Esophagus muscularis mucosa (tissue), 4 donors: ENCODE results near the gene TFIP11. TPM values are rescaled to one million over a fixed set of nuclear protein-coding genes. Genes with fewer than 3 reads are reported as not detected.

Experiments used
- DNase-seq: peaks from one replicate; pipeline ENCODE4 v3.0.0-alpha.2; 2017; ENCODE audit errors: extremely low spot score
- H3K27ac ChIP-seq, 4 donors: fragments of 200-600 bp; sonication (generic); replicated peaks in 1 of 4; 1 replicate in 3 of 4; 2 replicates in 1 of 4; pipeline ENCODE4 v1.5.1; 2016 to 2019; ENCODE audit warnings: mild to moderate bottlenecking in 1 of 4
- H3K27me3 ChIP-seq, 4 donors: fragments of 200-600 bp; sonication (generic); one replicate each; pipeline versions ENCODE4 v1.5.1 to v1.6.0; 2016 to 2019
- H3K36me3 ChIP-seq, 4 donors: fragments of 200-600 bp; sonication (generic); one replicate each; pipeline ENCODE4 v1.5.1; 2016 to 2019
- H3K4me1 ChIP-seq, 4 donors: fragments of 200-600 bp; sonication (generic); one replicate each; pipeline ENCODE4 v1.5.1; 2016 to 2019
- H3K4me3 ChIP-seq, 4 donors: fragments of 200-600 bp; sonication (generic); 1 replicate in 2 of 4; 2 replicates in 2 of 4; pipeline ENCODE4 v1.5.1; 2016 to 2019; ENCODE audit warnings: mild to moderate bottlenecking in 4 of 4, moderate library complexity in 1 of 4
- H3K9me3 ChIP-seq, 4 donors: fragments of 200-600 bp; sonication (generic); 1 replicate in 3 of 4; 2 replicates in 1 of 4; pipeline ENCODE4 v1.5.1; 2016 to 2019
- CTCF ChIP-seq, 3 experiments: fragments of 200-600 bp in 2 of 3; fragments of 450-650 bp in 1 of 3; sonication (generic) in 2 of 3; IDR thresholded peaks; one replicate each; pipeline ENCODE4 v1.5.1; 2017 to 2019; ENCODE audit warnings: antibody characterized with exemption in 3 of 3, mild to moderate bottlenecking in 2 of 3, moderate library complexity in 1 of 3
- EP300 ChIP-seq: sonication (generic); formaldehyde crosslinking; IDR thresholded peaks from one replicate; pipeline ENCODE4 v1.6.1; 2017; ENCODE audit warnings: antibody characterized with exemption
- POLR2A ChIP-seq: fragments of 450-650 bp; IDR thresholded peaks from one replicate; pipeline ENCODE4 v1.6.1; 2017; ENCODE audit warnings: antibody characterized with exemption, moderate library complexity, mild to moderate bottlenecking, low read depth
- POLR2AphosphoS5 ChIP-seq, 2 donors: sonication (generic); formaldehyde crosslinking; IDR thresholded peaks; one replicate each; pipeline ENCODE4 v1.6.1; 2017; ENCODE audit warnings: antibody characterized with exemption in 2 of 2
- WGBS: methylation state at CpG from one replicate; pipeline ENCODE4 v1.1.5; 2018; 5-methylcytosine and 5-hydroxymethylcytosine counted together
- intact Hi-C: fragments of 100-400 bp; cut with DNase I; formaldehyde crosslinking; loops from one replicate; pipeline ENCODE4 v1.15.1; 2023
- total RNA-seq, 4 donors: library from RNA; depleted of rRNA; stranded (reverse); fragments of >200 nt; gene quantifications; one replicate each; pipeline versions ENCODE4 v1.1.0 to v1.2.1, GENCODE V29; 2016

The TFIP11 gene
- total RNA-seq, 4 donors from 2014 or later: 17.9 to 23.5 (median 20.4) TPM

GRCh38 chr22:26486394-26486793 lies 25.9 kb downstream of the TFIP11 start:
- 82% methylated on average over 5 of the region's 5 CpGs for WGBS
- peaks cover 29 to 41% (median 37%) of the 10 kb centered on the region in 4 donors for H3K4me1 ChIP-seq
- DNase-seq: no peak
- TF ChIP-seq CTCF (IDR thresholded peaks at IDR 0.05): no peak
- TF ChIP-seq POLR2A: no peak
- no peak for TF ChIP-seq EP300
- no peak for TF ChIP-seq POLR2AphosphoS5 (IDR thresholded peaks at IDR 0.05)
- H3K36me3 ChIP-seq: peaks cover 24 to 51% (median 46%) of the 10 kb centered on the region in 4 donors
- intact Hi-C loops: no loop called here
- no peaks in the 10 kb centered on the region for H3K27me3 ChIP-seq
- H3K4me3 ChIP-seq: no peak overlapping the region
- no peaks in the 10 kb centered on the region for H3K9me3 ChIP-seq
- no peak overlapping the region for H3K27ac ChIP-seq

- H3K36me3 ChIP-seq: peaks cover 21 to 46% (median 41%) of the 10 kb centered on the region in 4 donors
- peaks cover 34 to 46% (median 42%) of the 10 kb centered on the region in 4 donors for H3K4me1 ChIP-seq
- no peak overlapping the region for H3K4me3 ChIP-seq
- H3K27ac ChIP-seq: peak overlapping the region in 1 of 4 donors; percentile 96
- H3K27me3 ChIP-seq: no peaks in the 10 kb centered on the region
- intact Hi-C loops: loop anchor here (2.0 kb wide), 1 partner anchor 25 kb away; no protein-coding TSS in a partner anchor
- DNase-seq: no peak
- 54% methylated on average over 3 of the region's 3 CpGs for WGBS
- TF ChIP-seq POLR2A (no peak), EP300 (no peak), POLR2AphosphoS5 (IDR thresholded peaks at IDR 0.05) (no peak), CTCF (IDR thresholded peaks at IDR 0.05) (no peak)
- H3K9me3 ChIP-seq: no peaks in the 10 kb centered on the region
Observed at GRCh38 chr22:26485806-26486390, 26.4 kb downstream of the TFIP11 start.

GRCh38 chr22:26485013-26485412 lies 27.3 kb downstream of the TFIP11 start:
- Histone ChIP-seq H3K27ac (peak overlapping the region in 3 of 4 donors; percentile 93 to 96 (median 95)), H3K4me3 (no peak overlapping the region), H3K9me3 (no peaks in the 10 kb centered on the region), H3K27me3 (no peaks in the 10 kb centered on the region), H3K36me3 (peaks cover 16 to 43% (median 33%) of the 10 kb centered on the region in 4 donors), H3K4me1 (peaks cover 42 to 55% (median 51%) of the 10 kb centered on the region in 4 donors)
- TF ChIP-seq EP300 (no peak), POLR2A (no peak), POLR2AphosphoS5 (IDR thresholded peaks at IDR 0.05) (no peak), CTCF (IDR thresholded peaks at IDR 0.05) (no peak)
- intact Hi-C loops: loop anchor here (2.0 kb wide), 1 partner anchor 26 kb away; no protein-coding TSS in a partner anchor
- 72% methylated on average over 7 of the region's 7 CpGs for WGBS
- no peak for DNase-seq

GRCh38 chr22:26484360-26484706 lies 27.9 kb downstream of the TFIP11 start:
- no peaks in the 10 kb centered on the region for H3K9me3 ChIP-seq
- intact Hi-C loops: loop anchor here (2.0 kb wide), 1 partner anchor 26 kb away; no protein-coding TSS in a partner anchor
- H3K36me3 ChIP-seq: peaks cover 13 to 36% (median 26%) of the 10 kb centered on the region in 4 donors
- TF ChIP-seq CTCF (IDR thresholded peaks at IDR 0.05) (no peak), POLR2A (no peak), POLR2AphosphoS5 (IDR thresholded peaks at IDR 0.05) (no peak)
- 10% methylated on average over 6 of the region's 6 CpGs for WGBS
- peak overlapping the region; percentile 88 to 96 (median 94) for H3K27ac ChIP-seq
- DNase-seq: no peak
- H3K4me3 ChIP-seq: peak overlapping the region; percentile 76 to 98 (median 97)
- H3K4me1 ChIP-seq: peaks cover 49 to 62% (median 58%) of the 10 kb centered on the region in 4 donors
- H3K27me3 ChIP-seq: no peaks in the 10 kb centered on the region
